Karpas-422 (cell line): Measurements from ENCODE around the gene PPP1R1C. TPM values are rescaled to one million over a fixed set of nuclear protein-coding genes. Genes with fewer than 3 reads are reported as not detected.
A peak's percentile ranks its signal among the peaks of the same experiment; 100 is the strongest.

ENCODE experiments used
- DNase-seq: peaks from one replicate; pipeline ENCODE4 v3.0.0-alpha.2; 2015
- H2AFZ ChIP-seq: fragments of 200-600 bp; sonication (generic); 2 replicates; pipeline ENCODE4 v1.6.1; 2014; ENCODE audit warnings: antibody characterized with exemption, low read length, mixed read lengths
- H3K27ac ChIP-seq: fragments of 200-600 bp; sonication (generic); 2 replicates; pipeline ENCODE4 v1.5.1; 2014; ENCODE audit warnings: mild to moderate bottlenecking, low read length, moderate library complexity
- H3K27me3 ChIP-seq: fragments of 200-600 bp; sonication (generic); 2 replicates; pipeline ENCODE4 v1.6.1; 2014; ENCODE audit warnings: low read length, mixed read lengths
- H3K36me3 ChIP-seq: fragments of 200-600 bp; sonication (generic); 2 replicates; pipeline ENCODE4 v1.6.1; 2014; ENCODE audit warnings: low read length, mixed read lengths; ENCODE audit not compliant: insufficient read depth
- H3K4me1 ChIP-seq: fragments of 200-600 bp; sonication (generic); 2 replicates; pipeline ENCODE4 v1.6.1; 2014; ENCODE audit warnings: mild to moderate bottlenecking, low read length, mixed read lengths
- H3K4me2 ChIP-seq: fragments of 200-600 bp; sonication (generic); 2 replicates; pipeline ENCODE4 v1.6.1; 2014; ENCODE audit warnings: low read length, low read depth, mild to moderate bottlenecking; ENCODE audit not compliant: poor library complexity, severe bottlenecking
- H3K4me3 ChIP-seq: fragments of 200-600 bp; sonication (generic); 2 replicates; pipeline ENCODE4 v1.5.1; 2014; ENCODE audit warnings: mild to moderate bottlenecking, antibody characterized with exemption, low read length, mixed read lengths
- H3K79me2 ChIP-seq: fragments of 200-600 bp; sonication (generic); 2 replicates; pipeline ENCODE4 v1.6.1; 2014; ENCODE audit warnings: mild to moderate bottlenecking, low read length, mixed read lengths
- H3K9ac ChIP-seq: fragments of 200-600 bp; sonication (generic); 2 replicates; pipeline ENCODE4 v1.6.0; 2014; ENCODE audit warnings: low read length
- H3K9me2 ChIP-seq: fragments of 200-600 bp; sonication (generic), shearing (Covaris generic); replicated peaks from 2 replicates; pipeline ENCODE4 v1.6.0; 2014; ENCODE audit warnings: mild to moderate bottlenecking, low read length, moderate library complexity; ENCODE audit not compliant: insufficient read depth
- H3K9me3 ChIP-seq: fragments of 300-700, 200-600 bp; sonication (generic); 2 replicates; pipeline ENCODE4 v1.6.1; 2014; ENCODE audit warnings: low read length, mixed read lengths
- H4K20me1 ChIP-seq: fragments of 200-600 bp; sonication (generic); 2 replicates; pipeline ENCODE4 v1.6.1; 2014; ENCODE audit warnings: mild to moderate bottlenecking, antibody characterized with exemption, low read length, low read depth; ENCODE audit not compliant: insufficient read depth
- total RNA-seq: library from RNA; depleted of rRNA; stranded (reverse); fragments of >200 nt; shearing (Covaris generic); gene quantifications from 2 replicates; pipeline ENCODE4 v1.2.3, GENCODE V29; 2014; ENCODE audit warnings: low replicate concordance

The PPP1R1C gene
- total RNA-seq, 1 experiment from 2014 or later, result not detected

DNA sequence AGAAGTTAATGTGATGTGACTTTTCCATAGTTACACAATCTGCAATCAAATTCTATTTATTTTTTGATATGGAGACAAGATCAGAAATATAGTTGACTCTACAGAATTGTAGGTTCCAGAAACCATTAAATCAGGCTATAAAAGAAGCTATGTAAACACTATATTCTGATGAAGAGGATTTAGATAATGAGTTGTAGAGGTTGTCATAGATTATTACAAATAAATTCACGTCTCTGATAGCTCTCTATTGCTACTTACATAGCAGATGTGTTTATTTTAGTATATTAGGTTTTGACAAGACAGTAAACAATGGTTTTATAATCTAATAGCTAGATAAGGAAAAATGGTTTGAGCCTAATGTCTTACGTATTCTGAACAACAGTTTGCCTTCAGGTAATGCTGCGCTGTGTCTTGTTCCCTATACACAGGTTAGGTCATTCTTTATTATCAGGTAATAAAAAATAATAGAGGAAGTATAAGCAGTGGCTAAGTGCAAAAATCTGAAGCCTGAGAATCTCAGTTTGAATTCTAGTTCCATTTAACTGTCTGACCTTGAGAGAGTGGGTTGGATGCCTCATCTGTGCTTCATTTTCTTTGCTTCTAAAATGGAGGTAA, 93.4 kb downstream of the PPP1R1C start:
- H3K27ac ChIP-seq, result no peak overlapping the region

DNA sequence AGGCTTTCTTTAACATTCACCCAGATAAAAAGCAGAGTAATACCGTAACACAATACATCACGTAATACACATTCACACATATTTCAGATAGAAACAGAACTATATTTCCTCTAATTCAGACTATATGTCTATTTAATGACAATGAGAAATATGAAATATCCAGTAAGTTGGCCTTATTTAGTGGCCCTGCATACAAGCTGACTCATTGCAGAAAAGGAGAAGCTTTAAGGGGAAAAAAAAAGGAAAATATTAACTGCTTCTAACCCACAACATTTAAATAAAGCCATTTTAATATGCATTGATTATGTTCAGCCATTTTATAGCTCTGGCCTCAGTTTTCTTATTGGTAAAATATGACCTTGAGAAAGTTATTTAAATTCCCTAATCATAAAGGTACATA, 94.8 kb downstream of the PPP1R1C start:
- no peaks in the 10 kb centered on the region for H4K20me1 ChIP-seq
- H3K9me3 ChIP-seq, result no peaks in the 10 kb centered on the region
- no peak overlapping the region for H3K4me2 ChIP-seq
- DNase-seq, result no peak
- H3K27ac ChIP-seq, result no peak overlapping the region
- H3K9me2 ChIP-seq, result no peaks in the 10 kb centered on the region
- no peak overlapping the region for H2AFZ ChIP-seq
- no peak overlapping the region for H3K4me3 ChIP-seq
- no peaks in the 10 kb centered on the region for H3K79me2 ChIP-seq
- no peaks in the 10 kb centered on the region for H3K27me3 ChIP-seq
- H3K4me1 ChIP-seq, result no peaks in the 10 kb centered on the region
- no peak overlapping the region for H3K9ac ChIP-seq
- no peaks in the 10 kb centered on the region for H3K36me3 ChIP-seq

More for the DNA sequence above, 93.4 kb downstream of the PPP1R1C start:
- Histone ChIP-seq H4K20me1 (no peaks in the 10 kb centered on the region), H2AFZ (no peak overlapping the region), H3K4me2 (no peak overlapping the region), H3K27me3 (no peaks in the 10 kb centered on the region), H3K4me1 (no peaks in the 10 kb centered on the region), H3K36me3 (no peaks in the 10 kb centered on the region), H3K9ac (no peak overlapping the region), H3K9me2 (no peaks in the 10 kb centered on the region), H3K79me2 (no peaks in the 10 kb centered on the region), H3K4me3 (no peak overlapping the region), H3K9me3 (no peaks in the 10 kb centered on the region)
- DNase-seq, result no peak

DNA sequence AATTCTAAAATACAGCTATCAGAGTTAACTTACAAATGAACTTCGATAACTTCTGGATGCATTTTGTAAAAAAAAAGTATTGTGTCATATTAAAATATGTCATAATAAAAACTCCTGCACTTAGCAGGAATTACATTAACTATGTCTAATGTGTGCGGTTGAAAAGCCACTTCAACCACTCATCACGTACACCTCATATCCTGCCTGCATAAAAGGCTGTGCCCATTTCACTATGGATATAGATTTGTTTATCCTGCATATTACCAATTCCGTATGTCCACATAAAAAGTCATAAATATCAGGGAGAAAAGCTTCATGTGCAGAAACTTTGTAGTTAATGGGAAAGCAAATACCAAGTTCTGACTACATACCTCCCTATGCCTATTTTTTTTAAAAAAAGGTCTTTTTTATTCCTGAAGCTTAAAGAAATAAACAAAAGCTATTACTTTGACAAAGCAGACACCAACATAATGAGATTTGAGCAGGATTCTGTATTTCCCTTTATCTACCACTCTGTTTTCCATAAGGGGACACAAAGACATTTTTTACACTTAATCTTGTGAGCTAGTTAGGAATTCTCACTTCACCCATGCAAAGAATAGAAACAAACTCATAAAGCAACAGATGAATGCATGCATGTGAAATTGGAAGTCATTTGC, 96.1 kb downstream of the PPP1R1C start:
- no peak overlapping the region for H3K4me2 ChIP-seq
- no peaks in the 10 kb centered on the region for H3K4me1 ChIP-seq
- H3K27me3 ChIP-seq, result no peaks in the 10 kb centered on the region
- H3K9me2 ChIP-seq, result no peaks in the 10 kb centered on the region
- H3K9ac ChIP-seq, result no peak overlapping the region
- no peak overlapping the region for H2AFZ ChIP-seq
- H4K20me1 ChIP-seq, result no peaks in the 10 kb centered on the region
- no peak for DNase-seq
- no peaks in the 10 kb centered on the region for H3K36me3 ChIP-seq
- no peaks in the 10 kb centered on the region for H3K79me2 ChIP-seq
- no peak overlapping the region for H3K4me3 ChIP-seq
- no peaks in the 10 kb centered on the region for H3K9me3 ChIP-seq
- H3K27ac ChIP-seq, result no peak overlapping the region

DNA sequence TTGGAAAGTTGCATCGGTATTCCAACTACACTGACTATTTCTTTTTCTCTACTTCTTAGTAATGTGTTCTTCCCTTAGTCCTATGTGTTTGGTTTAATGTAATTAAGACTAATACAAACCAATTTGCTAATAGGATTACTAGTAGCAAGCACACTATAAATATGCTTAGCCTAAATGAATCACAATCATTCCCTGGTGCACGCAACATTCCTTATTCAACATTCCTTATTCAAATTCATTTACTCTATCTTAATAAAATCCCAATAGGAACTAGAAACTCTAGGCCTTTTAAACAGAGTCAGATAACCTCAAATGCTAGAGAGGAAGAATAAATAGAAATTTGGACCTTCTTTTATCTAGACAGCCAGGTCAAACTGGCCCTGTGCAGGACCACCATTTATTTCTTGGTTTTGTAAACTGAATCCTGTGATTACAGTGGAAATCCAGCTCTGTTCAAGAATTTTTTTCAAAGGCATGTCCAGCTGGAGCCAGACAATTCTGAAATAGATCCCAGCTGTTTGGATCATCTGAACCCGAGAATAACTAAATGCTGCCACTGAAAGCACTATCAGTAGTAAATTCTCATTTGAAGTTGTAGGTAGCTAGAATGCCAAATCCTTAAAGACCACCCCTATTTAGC, 103.1 kb downstream of the PPP1R1C start:
- no peak for DNase-seq
- H3K9me3 ChIP-seq, result no peaks in the 10 kb centered on the region
- no peak overlapping the region for H2AFZ ChIP-seq
- H3K27ac ChIP-seq, result no peak overlapping the region
- H3K36me3 ChIP-seq, result no peaks in the 10 kb centered on the region
- H3K79me2 ChIP-seq, result no peaks in the 10 kb centered on the region
- H3K4me2 ChIP-seq, result no peak overlapping the region
- H3K9ac ChIP-seq, result no peak overlapping the region
- H3K4me3 ChIP-seq, result no peak overlapping the region
- H3K4me1 ChIP-seq, result no peaks in the 10 kb centered on the region
- H3K27me3 ChIP-seq, result no peaks in the 10 kb centered on the region
- no peaks in the 10 kb centered on the region for H3K9me2 ChIP-seq
- H4K20me1 ChIP-seq, result no peaks in the 10 kb centered on the region

DNA sequence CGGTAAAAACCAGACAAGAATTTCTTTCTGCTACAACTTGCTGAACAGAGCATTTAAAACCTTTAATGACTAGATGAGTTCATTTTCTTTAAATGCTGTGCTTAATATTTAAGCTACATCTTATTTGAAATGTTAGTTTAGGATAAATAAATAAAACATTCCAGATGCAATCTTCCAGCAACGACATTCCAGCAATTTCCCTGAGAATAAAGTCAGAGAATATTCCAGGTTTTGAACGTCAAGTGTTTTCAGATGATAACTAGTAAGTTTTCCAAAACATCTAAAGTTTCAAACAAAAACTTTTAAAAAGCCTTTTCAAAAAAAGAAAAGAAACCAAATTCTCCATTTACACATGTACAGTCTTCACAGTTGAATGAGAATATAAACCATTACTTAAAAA, 104.8 kb downstream of the PPP1R1C start:
- no peaks in the 10 kb centered on the region for H4K20me1 ChIP-seq
- no peaks in the 10 kb centered on the region for H3K9me3 ChIP-seq
- no peaks in the 10 kb centered on the region for H3K79me2 ChIP-seq
- DNase-seq, result no peak
- H3K9me2 ChIP-seq, result no peaks in the 10 kb centered on the region
- H3K27me3 ChIP-seq, result no peaks in the 10 kb centered on the region
- no peaks in the 10 kb centered on the region for H3K36me3 ChIP-seq
- no peak overlapping the region for H3K4me3 ChIP-seq
- H3K27ac ChIP-seq, result no peak overlapping the region
- H2AFZ ChIP-seq, result no peak overlapping the region
- H3K9ac ChIP-seq, result no peak overlapping the region
- H3K4me1 ChIP-seq, result no peaks in the 10 kb centered on the region
- H3K4me2 ChIP-seq, result no peak overlapping the region

DNA sequence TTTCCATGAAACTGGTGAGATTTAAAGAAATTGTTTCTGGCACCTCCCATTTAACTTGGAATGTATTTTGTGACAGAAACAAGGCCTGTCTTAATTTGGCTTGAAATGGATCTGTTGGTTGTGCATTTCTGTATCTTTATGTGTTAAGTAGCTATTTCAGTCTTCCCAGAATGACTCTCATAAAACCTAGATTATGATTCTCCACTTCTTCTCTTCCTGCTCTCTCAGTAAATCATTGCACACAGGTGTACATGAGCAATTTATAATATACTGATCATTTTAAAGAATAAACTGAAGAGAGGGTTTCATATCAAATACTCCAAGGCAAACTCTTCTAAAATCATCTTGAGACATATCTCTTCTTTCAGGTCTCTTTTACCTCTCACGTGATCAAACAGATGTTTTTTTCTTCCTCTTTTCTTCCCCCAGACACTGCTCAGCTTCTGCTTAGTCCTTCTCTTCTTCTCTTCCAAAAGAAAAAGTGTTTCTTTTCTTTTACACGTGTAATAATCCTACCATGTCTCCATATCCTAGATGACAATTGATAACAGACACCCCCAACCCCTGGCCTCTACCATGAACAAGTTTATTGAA, 112.0 kb downstream of the PPP1R1C start:
- H3K9me2 ChIP-seq, result no peaks in the 10 kb centered on the region
- no peaks in the 10 kb centered on the region for H3K36me3 ChIP-seq
- H4K20me1 ChIP-seq, result no peaks in the 10 kb centered on the region
- no peak overlapping the region for H3K9ac ChIP-seq
- H2AFZ ChIP-seq, result no peak overlapping the region
- H3K27me3 ChIP-seq, result no peaks in the 10 kb centered on the region
- no peak for DNase-seq
- no peak overlapping the region for H3K27ac ChIP-seq
- H3K4me2 ChIP-seq, result no peak overlapping the region
- H3K4me3 ChIP-seq, result no peak overlapping the region
- no peaks in the 10 kb centered on the region for H3K79me2 ChIP-seq
- no peaks in the 10 kb centered on the region for H3K9me3 ChIP-seq
- H3K4me1 ChIP-seq, result peaks cover 4% of the 10 kb centered on the region

DNA sequence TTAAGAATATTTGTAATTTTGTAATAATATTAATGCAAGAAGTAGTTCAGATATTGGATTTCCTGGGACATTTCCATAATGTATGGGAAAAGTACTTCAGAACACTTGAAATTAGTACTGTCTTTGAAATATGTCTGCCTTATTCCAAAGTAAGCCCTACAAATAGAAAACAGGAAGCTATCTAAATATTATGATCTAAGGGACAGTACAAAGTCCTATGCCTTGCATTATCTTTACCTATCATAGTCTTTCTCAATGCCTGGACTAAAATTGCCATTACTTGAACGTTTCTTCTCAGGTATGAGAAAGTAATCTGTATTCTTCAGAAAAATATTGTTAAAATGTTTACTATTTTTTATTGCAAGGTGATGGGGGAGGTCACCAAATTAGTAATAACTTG, 113.0 kb downstream of the PPP1R1C start:
- Histone ChIP-seq H3K9ac (no peak overlapping the region), H2AFZ (no peak overlapping the region), H3K36me3 (no peaks in the 10 kb centered on the region), H4K20me1 (no peaks in the 10 kb centered on the region), H3K79me2 (no peaks in the 10 kb centered on the region), H3K9me3 (no peaks in the 10 kb centered on the region), H3K4me2 (no peak overlapping the region), H3K9me2 (no peaks in the 10 kb centered on the region), H3K27ac (no peak overlapping the region), H3K4me1 (peaks cover 4% of the 10 kb centered on the region), H3K4me3 (no peak overlapping the region), H3K27me3 (no peaks in the 10 kb centered on the region)
- no peak for DNase-seq

DNA sequence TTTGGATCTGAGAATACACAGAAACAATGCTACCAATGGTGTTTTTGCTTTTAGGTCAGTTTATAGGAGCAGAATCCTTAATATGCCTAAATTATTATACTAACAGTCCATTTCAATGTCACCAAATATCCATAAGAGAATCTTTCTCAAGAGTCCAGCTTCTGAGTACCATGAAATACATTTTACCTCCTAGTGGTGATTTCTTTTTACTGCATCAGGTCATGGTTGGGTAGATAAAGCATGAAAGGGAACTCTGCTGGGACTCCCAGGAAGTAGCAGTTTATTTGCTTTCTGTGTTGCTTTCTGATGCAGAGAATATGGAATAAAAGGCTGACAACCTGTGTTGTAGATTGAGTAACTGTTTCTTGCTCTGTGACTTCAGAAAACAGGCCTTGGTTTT, 115.6 kb downstream of the PPP1R1C start:
- Histone ChIP-seq H4K20me1 (no peaks in the 10 kb centered on the region), H3K79me2 (no peaks in the 10 kb centered on the region), H3K9me2 (no peaks in the 10 kb centered on the region), H3K9me3 (no peaks in the 10 kb centered on the region), H3K27ac (no peak overlapping the region), H3K4me2 (no peak overlapping the region), H3K36me3 (no peaks in the 10 kb centered on the region), H3K9ac (no peak overlapping the region), H2AFZ (no peak overlapping the region), H3K4me3 (no peak overlapping the region), H3K27me3 (no peaks in the 10 kb centered on the region), H3K4me1 (peaks cover 4% of the 10 kb centered on the region)
- peak; percentile 52 for DNase-seq
